Raji (cell line): Measurements from ENCODE around the gene MRC1.

Experiments
- POLR2A ChIP-seq: IDR thresholded peaks from 2 replicates; pipeline ENCODE4 v1.6.1; 2011; ENCODE audit warnings: low read depth, low read length, control low read depth; ENCODE audit not compliant: insufficient read depth

MRC1 gene

GRCh38 chr10:17788646-17789045, 20.5 kb upstream of the MRC1 start:
- TF ChIP-seq POLR2A = no peak

GRCh38 chr10:17789396-17789795, 19.8 kb upstream of the MRC1 start:
- no peak for TF ChIP-seq POLR2A

GRCh38 chr10:17790651-17791050, 18.5 kb upstream of the MRC1 start:
- no peak for TF ChIP-seq POLR2A

GRCh38 chr10:17792991-17793390, 16.2 kb upstream of the MRC1 start:
- no peak for TF ChIP-seq POLR2A

GRCh38 chr10:17793823-17794644, 15.1 kb upstream of the MRC1 start:
- TF ChIP-seq POLR2A = no peak

- TF ChIP-seq POLR2A = no peak
Measured at GRCh38 chr10:17795083-17795482, 14.1 kb upstream of the MRC1 start.

- TF ChIP-seq POLR2A = no peak
Measured at GRCh38 chr10:17795813-17796594, 13.1 kb upstream of the MRC1 start.

- no peak for TF ChIP-seq POLR2A
Measured at GRCh38 chr10:17801507-17801906, 7.6 kb upstream of the MRC1 start.

GRCh38 chr10:17802350-17802749, 6.8 kb upstream of the MRC1 start:
- no peak for TF ChIP-seq POLR2A

- no peak for TF ChIP-seq POLR2A
Measured at GRCh38 chr10:17802976-17803375, 6.2 kb upstream of the MRC1 start.

GRCh38 chr10:17805330-17805729, 3.8 kb upstream of the MRC1 start:
- no peak for TF ChIP-seq POLR2A

- no peak for TF ChIP-seq POLR2A
Measured at GRCh38 chr10:17805921-17806577, 3.1 kb upstream of the MRC1 start.

GRCh38 chr10:17811146-17811865, 2.2 kb downstream of the MRC1 start:
- no peak for TF ChIP-seq POLR2A

GRCh38 chr10:17814973-17815372, 5.8 kb downstream of the MRC1 start:
- TF ChIP-seq POLR2A = no peak

GRCh38 chr10:17816199-17816598, 7.1 kb downstream of the MRC1 start:
- TF ChIP-seq POLR2A = no peak
